ENCODE results near the gene MID2.
"Not testable (repeated sequence)": the region's sequence is repeated elsewhere in the genome, so short reads cannot be mapped to it uniquely, and the experiment has no call there.

The MID2 gene

GRCh38 chrX:107840971-107841370, 15.3 kb downstream of the MID2 start:
- no peak for DNase-seq (ENCODE audit: low read depth, low spot score)

GRCh38 chrX:107842715-107843400, 17.2 kb downstream of the MID2 start:
- DNase-seq (ENCODE audit: low read depth, low spot score) = no peak

- DNase-seq (ENCODE audit: low read depth, low spot score) = no peak
Measured at GRCh38 chrX:107845625-107846024, 20.0 kb downstream of the MID2 start.

GRCh38 chrX:107848591-107848990, 22.9 kb downstream of the MID2 start:
- DNase-seq (ENCODE audit: low read depth, low spot score) = no peak

GRCh38 chrX:107849747-107850421, 24.2 kb downstream of the MID2 start:
- no peak for DNase-seq (ENCODE audit: low read depth, low spot score)

GRCh38 chrX:107850422-107850765, 24.7 kb downstream of the MID2 start:
- DNase-seq (ENCODE audit: low read depth, low spot score) = no peak

- no peak for DNase-seq (ENCODE audit: low read depth, low spot score)
Measured at GRCh38 chrX:107851215-107851614, 25.5 kb downstream of the MID2 start.

- DNase-seq (ENCODE audit: low read depth, low spot score) = not testable (repeated sequence)
Measured at GRCh38 chrX:107851665-107852064, 26.0 kb downstream of the MID2 start.

- DNase-seq (ENCODE audit: low read depth, low spot score) = no peak
Measured at GRCh38 chrX:107856289-107856688, 30.6 kb downstream of the MID2 start.

- DNase-seq (ENCODE audit: low read depth, low spot score) = not testable (repeated sequence)
Measured at GRCh38 chrX:107857041-107857440, 31.4 kb downstream of the MID2 start.

GRCh38 chrX:107857837-107858236, 32.2 kb downstream of the MID2 start:
- DNase-seq (ENCODE audit: low read depth, low spot score) = no peak

- DNase-seq (ENCODE audit: low read depth, low spot score) = no peak
Measured at GRCh38 chrX:107861056-107861455, 35.4 kb downstream of the MID2 start.

- DNase-seq (ENCODE audit: low read depth, low spot score) = no peak
Measured at GRCh38 chrX:107871136-107871535, 45.5 kb downstream of the MID2 start.

GRCh38 chrX:107878106-107878505, 52.4 kb downstream of the MID2 start:
- DNase-seq (ENCODE audit: low read depth, low spot score) = no peak

GRCh38 chrX:107880054-107880610, 54.5 kb downstream of the MID2 start:
- DNase-seq (ENCODE audit: low read depth, low spot score) = no peak

- no peak for DNase-seq (ENCODE audit: low read depth, low spot score)
Measured at GRCh38 chrX:107894038-107894437, 68.4 kb downstream of the MID2 start.

- DNase-seq (ENCODE audit: low read depth, low spot score) = no peak
Measured at GRCh38 chrX:107902721-107903120, 77.1 kb downstream of the MID2 start.

- DNase-seq (ENCODE audit: low read depth, low spot score) = no peak
Measured at GRCh38 chrX:107905366-107905765, 79.7 kb downstream of the MID2 start.

- DNase-seq (ENCODE audit: low read depth, low spot score) = no peak
Measured at GRCh38 chrX:107924136-107924746, 98.6 kb downstream of the MID2 start.

- no peak for DNase-seq (ENCODE audit: low read depth, low spot score)
Measured at GRCh38 chrX:107934262-107934661, 108.6 kb downstream of the MID2 start.

- DNase-seq (ENCODE audit: low read depth, low spot score) = no peak
Measured at GRCh38 chrX:107935200-107935599, 109.5 kb downstream of the MID2 start.

- no peak for DNase-seq (ENCODE audit: low read depth, low spot score)
Measured at GRCh38 chrX:107935664-107936433, 110.2 kb downstream of the MID2 start.

Measured in activated naive CD8-positive, alpha-beta T cell treated with anti-CD3 and anti-CD28 coated beads, Interleukin-2, amount 50 U/mL, for 16 hours (primary cell).